Vagina (tissue), 2 donors: ENCODE data around the gene TEC. TPM values are rescaled to one million over a fixed set of nuclear protein-coding genes. Genes with fewer than 3 reads are reported as not detected.

Experiments
- DNase-seq, 2 donors: peaks; one replicate each; pipeline ENCODE4 v3.0.0-alpha.2; 2017; ENCODE audit errors: extremely low spot score in 2 of 2
- H3K27ac ChIP-seq: fragments of 200-600 bp; sonication (generic); one replicate; pipeline ENCODE4 v1.5.1; 2019
- H3K27me3 ChIP-seq: fragments of 200-600 bp; sonication (generic); one replicate; pipeline ENCODE4 v1.5.1; 2019
- H3K36me3 ChIP-seq, 2 donors: fragments of 200-600 bp; sonication (generic); one replicate each; pipeline ENCODE4 v1.5.1; 2017 to 2019
- H3K4me1 ChIP-seq: fragments of 200-600 bp; sonication (generic); one replicate; pipeline ENCODE4 v1.5.1; 2019
- H3K4me3 ChIP-seq, 2 donors: fragments of 200-600 bp; sonication (generic); 1 replicate in 1 of 2; 2 replicates in 1 of 2; pipeline ENCODE4 v1.5.1; 2016 to 2019
- H3K9me3 ChIP-seq: fragments of 200-600 bp; sonication (generic); one replicate; pipeline ENCODE4 v1.5.1; 2019
- POLR2A ChIP-seq, 2 donors: fragments of 450-650 bp; IDR thresholded peaks; one replicate each; pipeline ENCODE4 v1.6.1; 2017; ENCODE audit warnings: antibody characterized with exemption in 2 of 2, mild to moderate bottlenecking in 2 of 2, moderate library complexity in 2 of 2
- POLR2AphosphoS5 ChIP-seq, 2 donors: sonication (generic); formaldehyde crosslinking; IDR thresholded peaks; one replicate each; pipeline ENCODE4 v1.9.0; 2017; ENCODE audit warnings: antibody characterized with exemption in 2 of 2, mild to moderate bottlenecking in 2 of 2, low read depth in 1 of 2; ENCODE audit not compliant: insufficient read depth in 1 of 2
- intact Hi-C: fragments of 100-400 bp; cut with DNase I; formaldehyde crosslinking; loops from one replicate; pipeline ENCODE4 v1.15.1; 2023
- total RNA-seq: library from RNA; depleted of rRNA; stranded (reverse); fragments of >200 nt; gene quantifications from one replicate; pipeline ENCODE4 v1.2.3, GENCODE V29; 2016
- TF ChIP-seq, protein P1 (sequence below), 3 experiments: fragments of 450-650 bp in 2 of 3; fragments of 200-600 bp in 1 of 3; sonication (generic) in 1 of 3; IDR thresholded peaks; one replicate each; pipeline ENCODE4 v1.5.1; 2017 to 2019; ENCODE audit warnings: antibody characterized with exemption in 3 of 3, mild to moderate bottlenecking in 2 of 3, moderate library complexity in 2 of 3

Gene TEC
- total RNA-seq, 1 donor from 2014 or later, result 9.3 TPM

DNA sequence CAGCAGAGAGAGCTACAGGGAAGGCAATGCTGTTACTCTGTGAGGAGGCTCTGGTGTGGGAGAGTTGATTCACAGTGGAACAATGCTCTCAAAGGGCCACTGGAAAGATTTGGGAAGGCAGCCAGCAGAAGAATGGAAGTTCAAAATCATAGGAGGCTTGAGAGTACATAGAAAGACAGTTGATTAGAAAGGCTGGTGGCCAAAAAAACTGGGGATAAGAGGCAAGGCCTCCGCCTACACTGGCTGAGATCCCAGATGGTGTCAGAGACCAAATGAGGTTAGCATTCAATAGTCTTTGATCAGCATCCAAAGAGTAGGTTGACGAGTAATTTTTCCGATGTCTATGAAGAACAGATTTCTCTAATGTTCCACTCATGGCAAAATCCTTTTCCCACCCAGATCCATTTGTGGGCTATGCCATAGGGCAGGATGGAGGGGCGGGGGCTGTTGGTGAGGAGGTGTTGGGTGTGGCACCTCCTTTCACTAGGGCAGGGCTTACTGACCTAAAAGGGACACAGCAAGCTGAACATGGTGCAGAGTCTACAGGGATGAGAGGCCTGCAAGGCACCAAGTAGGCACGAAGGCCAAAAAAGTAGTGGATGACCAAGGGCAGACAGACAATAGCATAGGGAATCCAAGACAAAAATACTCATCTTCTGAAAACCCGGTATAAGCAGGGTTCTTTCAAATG is 15.1 kb downstream of the TEC start:
- no peak overlapping the region for H3K27ac ChIP-seq
- TF ChIP-seq, protein P1, sequence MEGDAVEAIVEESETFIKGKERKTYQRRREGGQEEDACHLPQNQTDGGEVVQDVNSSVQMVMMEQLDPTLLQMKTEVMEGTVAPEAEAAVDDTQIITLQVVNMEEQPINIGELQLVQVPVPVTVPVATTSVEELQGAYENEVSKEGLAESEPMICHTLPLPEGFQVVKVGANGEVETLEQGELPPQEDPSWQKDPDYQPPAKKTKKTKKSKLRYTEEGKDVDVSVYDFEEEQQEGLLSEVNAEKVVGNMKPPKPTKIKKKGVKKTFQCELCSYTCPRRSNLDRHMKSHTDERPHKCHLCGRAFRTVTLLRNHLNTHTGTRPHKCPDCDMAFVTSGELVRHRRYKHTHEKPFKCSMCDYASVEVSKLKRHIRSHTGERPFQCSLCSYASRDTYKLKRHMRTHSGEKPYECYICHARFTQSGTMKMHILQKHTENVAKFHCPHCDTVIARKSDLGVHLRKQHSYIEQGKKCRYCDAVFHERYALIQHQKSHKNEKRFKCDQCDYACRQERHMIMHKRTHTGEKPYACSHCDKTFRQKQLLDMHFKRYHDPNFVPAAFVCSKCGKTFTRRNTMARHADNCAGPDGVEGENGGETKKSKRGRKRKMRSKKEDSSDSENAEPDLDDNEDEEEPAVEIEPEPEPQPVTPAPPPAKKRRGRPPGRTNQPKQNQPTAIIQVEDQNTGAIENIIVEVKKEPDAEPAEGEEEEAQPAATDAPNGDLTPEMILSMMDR (IDR thresholded peaks at IDR 0.05), result no peak
- TF ChIP-seq POLR2AphosphoS5 (IDR thresholded peaks at IDR 0.05; ENCODE audit: insufficient read depth in 1 of 2, low read depth in 1 of 2), result no peak
- TF ChIP-seq POLR2A (IDR thresholded peaks at IDR 0.05), result no peak

GRCh38 chr4:48252313-48252712 is 17.3 kb downstream of the TEC start:
- no peak overlapping the region for H3K4me3 ChIP-seq
- no peaks in the 10 kb centered on the region for H3K36me3 ChIP-seq
- no peak overlapping the region for H3K27ac ChIP-seq
- no peaks in the 10 kb centered on the region for H3K9me3 ChIP-seq
- TF ChIP-seq, protein P1 (IDR thresholded peaks at IDR 0.05), result no peak
- TF ChIP-seq POLR2AphosphoS5 (IDR thresholded peaks at IDR 0.05; ENCODE audit: insufficient read depth in 1 of 2, low read depth in 1 of 2) (no peak), POLR2A (IDR thresholded peaks at IDR 0.05) (no peak)
- no peak for DNase-seq
- H3K4me1 ChIP-seq, result peaks cover 14% of the 10 kb centered on the region
- intact Hi-C loops, result no loop called here
- no peaks in the 10 kb centered on the region for H3K27me3 ChIP-seq

More for the DNA sequence above, 15.1 kb downstream of the TEC start:
- H3K9me3 ChIP-seq, result no peaks in the 10 kb centered on the region
- H3K36me3 ChIP-seq, result no peaks in the 10 kb centered on the region
- no peak for DNase-seq
- H3K4me3 ChIP-seq, result no peak overlapping the region
- peaks cover 14% of the 10 kb centered on the region for H3K4me1 ChIP-seq
- intact Hi-C loops, result no loop called here
- H3K27me3 ChIP-seq, result no peaks in the 10 kb centered on the region

GRCh38 chr4:48250980-48251379 is 18.7 kb downstream of the TEC start:
- H3K36me3 ChIP-seq, result no peaks in the 10 kb centered on the region
- no peak overlapping the region for H3K27ac ChIP-seq
- no peak overlapping the region for H3K4me3 ChIP-seq
- peaks cover 14% of the 10 kb centered on the region for H3K4me1 ChIP-seq
- TF ChIP-seq POLR2AphosphoS5 (IDR thresholded peaks at IDR 0.05; ENCODE audit: insufficient read depth in 1 of 2, low read depth in 1 of 2) (no peak), POLR2A (IDR thresholded peaks at IDR 0.05) (no peak)
- TF ChIP-seq, protein P1 (IDR thresholded peaks at IDR 0.05), result no peak
- intact Hi-C loops, result no loop called here
- no peaks in the 10 kb centered on the region for H3K9me3 ChIP-seq
- H3K27me3 ChIP-seq, result no peaks in the 10 kb centered on the region
- no peak for DNase-seq

DNA sequence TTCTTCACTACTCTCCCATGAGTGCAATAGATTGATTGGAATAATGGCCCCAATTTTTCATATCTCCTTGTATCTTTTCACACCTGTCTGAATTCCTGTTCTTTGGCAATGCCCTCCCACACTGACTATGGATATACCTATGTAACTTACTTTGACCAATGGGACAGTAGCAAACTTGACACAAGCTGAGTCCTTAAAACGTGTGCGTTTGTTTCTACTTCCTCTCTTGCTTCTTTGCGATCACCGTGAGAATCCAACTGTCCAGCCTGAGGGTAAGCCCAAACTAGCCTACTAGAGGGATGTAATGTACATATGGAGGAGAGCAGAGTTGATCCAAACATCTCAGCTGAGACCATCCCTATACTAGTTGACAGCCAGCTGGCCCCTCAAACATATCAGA is 19.3 kb downstream of the TEC start:
- intact Hi-C loops, result no loop called here
- Histone ChIP-seq H3K27me3 (no peaks in the 10 kb centered on the region), H3K36me3 (no peaks in the 10 kb centered on the region), H3K9me3 (no peaks in the 10 kb centered on the region), H3K4me1 (peaks cover 14% of the 10 kb centered on the region), H3K27ac (no peak overlapping the region), H3K4me3 (no peak overlapping the region)
- no peak for DNase-seq
- TF ChIP-seq, protein P1 (IDR thresholded peaks at IDR 0.05), result no peak
- TF ChIP-seq POLR2AphosphoS5 (IDR thresholded peaks at IDR 0.05; ENCODE audit: insufficient read depth in 1 of 2, low read depth in 1 of 2), result no peak
- no peak for TF ChIP-seq POLR2A (IDR thresholded peaks at IDR 0.05)

DNA sequence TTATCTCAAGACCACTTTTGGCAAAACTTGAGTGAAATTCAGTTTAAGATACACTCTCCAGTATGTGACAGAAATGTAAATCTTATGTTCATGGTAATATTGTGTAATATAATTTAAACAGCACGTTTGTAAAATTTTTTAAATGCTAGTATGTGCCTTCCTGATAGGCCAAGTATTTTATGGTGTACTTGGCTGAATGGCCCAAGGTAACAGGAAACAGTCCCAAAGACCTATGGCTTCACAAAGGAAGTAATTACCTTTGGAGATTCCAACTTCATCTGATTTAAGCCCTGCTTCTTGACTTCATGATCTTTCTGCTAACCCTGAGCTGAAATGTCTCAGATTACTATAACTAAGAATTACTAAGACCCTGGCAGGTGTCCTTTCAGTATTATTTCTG is 20.3 kb downstream of the TEC start:
- peaks cover 5% of the 10 kb centered on the region for H3K4me1 ChIP-seq
- TF ChIP-seq POLR2A (IDR thresholded peaks at IDR 0.05), result no peak
- no peak for TF ChIP-seq POLR2AphosphoS5 (IDR thresholded peaks at IDR 0.05; ENCODE audit: insufficient read depth in 1 of 2, low read depth in 1 of 2)
- TF ChIP-seq, protein P1 (IDR thresholded peaks at IDR 0.05), result no peak
- no peaks in the 10 kb centered on the region for H3K36me3 ChIP-seq
- no peak overlapping the region for H3K27ac ChIP-seq
- H3K9me3 ChIP-seq, result no peaks in the 10 kb centered on the region
- DNase-seq, result no peak
- H3K27me3 ChIP-seq, result no peaks in the 10 kb centered on the region
- H3K4me3 ChIP-seq, result no peak overlapping the region
- intact Hi-C loops, result no loop called here
